ENCODE measurements around the gene MUC13.
"Not testable (repeated sequence)": the region's sequence is repeated elsewhere in the genome, so short reads cannot be mapped to it uniquely, and the experiment has no call there.

The MUC13 gene, protein sequence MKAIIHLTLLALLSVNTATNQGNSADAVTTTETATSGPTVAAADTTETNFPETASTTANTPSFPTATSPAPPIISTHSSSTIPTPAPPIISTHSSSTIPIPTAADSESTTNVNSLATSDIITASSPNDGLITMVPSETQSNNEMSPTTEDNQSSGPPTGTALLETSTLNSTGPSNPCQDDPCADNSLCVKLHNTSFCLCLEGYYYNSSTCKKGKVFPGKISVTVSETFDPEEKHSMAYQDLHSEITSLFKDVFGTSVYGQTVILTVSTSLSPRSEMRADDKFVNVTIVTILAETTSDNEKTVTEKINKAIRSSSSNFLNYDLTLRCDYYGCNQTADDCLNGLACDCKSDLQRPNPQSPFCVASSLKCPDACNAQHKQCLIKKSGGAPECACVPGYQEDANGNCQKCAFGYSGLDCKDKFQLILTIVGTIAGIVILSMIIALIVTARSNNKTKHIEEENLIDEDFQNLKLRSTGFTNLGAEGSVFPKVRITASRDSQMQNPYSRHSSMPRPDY

GRCh38 chr3:124934577-124934976, at the start of gene MUC13:
Gene MUC13 (minus strand): TSS chr3:124934751. CDS start chr3:124934712, 39 bp downstream.
- DNase-seq (ENCODE audit: low spot score): no peak

- no peak for DNase-seq (ENCODE audit: low spot score)
These were observed 48.3 kb upstream of the MUC13 start for GRCh38 chr3:124982855-124983254.

DNA sequence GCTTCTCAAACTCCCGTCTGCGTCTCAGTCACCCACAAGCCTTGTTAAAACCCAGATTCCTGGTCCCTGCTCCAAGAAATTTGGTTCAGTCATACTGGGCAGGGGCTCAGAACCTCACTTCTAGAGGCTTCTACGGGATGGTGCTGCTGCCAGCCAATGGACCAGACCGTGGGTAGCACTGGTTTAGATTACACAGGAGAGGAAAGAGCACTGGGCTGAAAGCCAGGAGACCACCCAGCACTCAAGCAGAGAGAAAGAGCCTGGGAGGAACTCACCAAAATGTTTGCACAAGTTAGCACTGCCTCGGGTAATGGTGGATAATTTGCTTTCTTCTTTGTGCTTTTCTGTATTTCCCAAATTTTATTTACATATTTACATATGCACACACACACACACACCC, 46.9 kb upstream of the MUC13 start:
- no peak for DNase-seq (ENCODE audit: low spot score)

DNA sequence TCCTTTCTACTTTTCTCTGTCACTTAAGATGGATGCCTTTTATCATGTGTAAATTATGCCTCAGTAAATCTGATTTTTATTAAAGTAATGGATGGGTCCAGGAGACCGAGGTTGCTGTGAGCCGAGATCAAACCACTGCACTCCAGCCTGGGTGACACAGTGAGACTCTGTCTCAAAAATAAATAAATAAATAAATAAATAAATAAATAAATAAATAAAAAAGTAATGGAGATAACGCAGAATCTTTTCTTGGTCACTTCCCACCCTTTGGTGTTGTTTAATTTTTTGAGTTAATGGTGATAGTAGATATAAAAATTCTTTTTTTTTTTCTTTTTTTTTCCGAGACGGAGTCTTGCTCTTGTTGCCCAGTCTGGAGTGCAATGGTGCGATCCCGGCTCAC, 44.1 kb upstream of the MUC13 start:
- DNase-seq (ENCODE audit: low spot score): no peak

- no peak for DNase-seq (ENCODE audit: low spot score)
These were observed 41.8 kb upstream of the MUC13 start for GRCh38 chr3:124976383-124976782.

DNA sequence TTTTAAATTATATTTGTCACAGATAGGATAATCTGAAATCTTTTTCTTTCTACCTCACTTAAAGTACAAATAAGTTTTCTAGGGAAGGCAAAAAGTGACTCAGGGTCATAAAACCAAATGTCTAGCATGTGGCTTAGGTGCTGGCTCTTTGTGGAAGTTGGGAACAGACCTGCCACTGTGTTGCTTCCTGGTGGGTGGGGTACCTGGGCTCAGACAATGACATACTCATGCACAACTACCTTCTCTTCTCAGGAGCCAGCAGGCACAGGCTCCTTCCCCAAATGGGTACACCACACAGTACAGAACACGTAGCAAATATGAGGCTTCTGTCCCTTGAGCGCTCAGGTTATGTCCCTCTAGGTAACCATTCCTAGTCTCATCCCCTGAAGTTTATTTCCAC, 40.1 kb upstream of the MUC13 start:
- DNase-seq (ENCODE audit: low spot score): no peak

DNA sequence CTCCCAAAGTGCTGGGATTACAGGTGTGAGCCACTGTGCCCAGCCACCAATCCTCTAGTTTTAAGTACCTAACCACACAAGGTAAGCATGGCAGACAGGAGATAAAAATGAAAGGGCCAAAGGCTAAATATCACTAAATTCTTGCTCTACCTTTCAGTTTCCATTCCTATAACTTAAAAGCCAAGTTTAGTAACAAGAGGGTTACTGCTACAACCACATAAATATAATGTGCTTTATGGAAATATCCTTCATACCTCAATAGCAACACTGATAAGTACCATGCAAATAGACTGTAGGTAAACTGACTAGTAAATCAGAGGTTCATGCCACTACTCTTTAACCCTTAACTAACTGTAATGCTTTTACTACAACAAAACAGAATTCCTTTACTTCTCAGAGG, 38.7 kb upstream of the MUC13 start:
- no peak for DNase-seq (ENCODE audit: low spot score)

DNA sequence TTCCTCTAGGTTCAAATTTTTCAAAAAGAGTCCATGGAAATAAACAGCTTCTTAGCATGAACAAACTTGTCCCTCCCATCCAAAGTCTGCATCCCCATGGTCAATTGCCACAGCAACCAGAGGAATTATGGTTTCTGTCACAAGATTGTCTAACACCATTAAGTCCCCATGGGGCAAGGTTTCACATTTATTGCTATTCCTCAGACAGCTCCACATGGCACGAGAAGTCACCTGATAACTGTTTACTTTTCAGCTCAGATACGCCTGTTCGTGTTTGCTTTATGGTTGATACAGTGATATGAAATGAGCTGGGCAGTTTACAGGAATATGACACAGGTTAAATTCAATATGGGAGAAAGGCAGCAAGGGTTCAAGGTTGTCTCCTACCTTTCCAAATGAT, 37.9 kb upstream of the MUC13 start:
- no peak for DNase-seq (ENCODE audit: low spot score)

- DNase-seq (ENCODE audit: low spot score): no peak
These were observed 35.6 kb upstream of the MUC13 start for GRCh38 chr3:124969963-124970722.

- no peak for DNase-seq (ENCODE audit: low spot score)
These were observed 34.6 kb upstream of the MUC13 start for GRCh38 chr3:124969190-124969589.

- no peak for DNase-seq (ENCODE audit: low spot score)
These were observed 33.4 kb upstream of the MUC13 start for GRCh38 chr3:124967964-124968363.

DNA sequence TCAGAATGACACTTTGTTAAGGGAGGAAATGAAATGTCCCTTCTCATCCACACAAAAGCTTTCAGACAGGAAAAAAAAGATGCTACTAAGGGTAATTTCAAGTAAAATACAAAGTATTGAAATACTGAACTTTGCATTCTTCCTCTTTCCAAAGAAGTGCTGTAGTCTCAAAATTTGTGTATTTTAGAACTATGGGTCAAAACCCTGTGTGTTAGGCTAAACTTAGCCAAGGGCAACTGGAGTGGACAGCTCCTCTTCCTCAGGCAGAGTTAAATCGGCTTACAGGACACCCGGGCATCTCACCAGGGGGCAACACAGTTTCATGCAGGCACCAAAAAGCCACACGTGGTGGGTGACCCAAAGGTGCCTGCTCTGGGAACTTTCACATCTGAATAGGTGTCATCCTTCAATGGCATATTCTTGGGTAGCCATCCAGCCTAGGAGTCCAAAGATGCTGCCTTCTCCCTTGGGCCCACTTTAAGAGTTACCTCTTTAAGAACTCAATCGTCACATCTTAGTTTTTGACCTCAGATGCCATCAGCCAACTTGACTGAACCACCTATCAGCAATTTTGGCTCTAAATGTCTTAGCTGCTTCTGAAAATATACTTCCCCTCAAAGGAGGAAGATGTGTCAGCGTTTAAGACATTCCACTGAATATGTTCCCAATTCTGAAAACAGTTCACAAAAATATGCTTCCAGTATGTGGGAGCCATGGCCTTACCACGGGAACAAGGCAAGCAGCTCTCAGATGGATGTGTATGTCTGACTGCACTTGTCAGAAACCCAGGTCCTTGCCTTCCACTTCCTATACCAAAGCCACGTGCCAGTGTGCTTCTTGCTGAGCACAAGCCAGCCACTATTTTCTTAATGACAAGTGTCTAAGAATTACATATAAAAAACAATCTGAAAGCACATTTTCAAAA, 32.2 kb upstream of the MUC13 start:
- DNase-seq (ENCODE audit: low spot score): no peak

DNA sequence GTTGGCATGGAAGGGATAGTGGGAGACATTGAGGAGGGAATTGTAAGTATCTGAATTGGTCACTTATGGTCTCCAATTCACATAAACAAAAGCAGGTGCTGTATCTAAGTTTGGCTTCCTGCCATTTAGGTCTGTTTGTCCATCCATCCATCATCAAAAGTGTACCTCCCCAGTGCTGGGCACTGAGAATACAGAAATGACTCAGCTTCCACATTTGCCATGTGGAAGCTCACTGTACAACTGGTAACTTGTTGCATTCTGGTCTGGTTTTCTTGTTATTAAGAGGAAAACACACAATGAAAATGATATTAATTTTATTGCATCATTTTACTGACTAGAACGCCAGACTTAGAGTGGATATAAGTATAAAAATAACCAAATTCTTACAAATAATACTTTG, 30.9 kb upstream of the MUC13 start:
- DNase-seq (ENCODE audit: low spot score): no peak

- no peak for DNase-seq (ENCODE audit: low spot score)
These were observed 29.8 kb upstream of the MUC13 start for GRCh38 chr3:124964387-124964786.

GRCh38 chr3:124963755-124964154, 29.2 kb upstream of the MUC13 start:
- no peak for DNase-seq (ENCODE audit: low spot score)

DNA sequence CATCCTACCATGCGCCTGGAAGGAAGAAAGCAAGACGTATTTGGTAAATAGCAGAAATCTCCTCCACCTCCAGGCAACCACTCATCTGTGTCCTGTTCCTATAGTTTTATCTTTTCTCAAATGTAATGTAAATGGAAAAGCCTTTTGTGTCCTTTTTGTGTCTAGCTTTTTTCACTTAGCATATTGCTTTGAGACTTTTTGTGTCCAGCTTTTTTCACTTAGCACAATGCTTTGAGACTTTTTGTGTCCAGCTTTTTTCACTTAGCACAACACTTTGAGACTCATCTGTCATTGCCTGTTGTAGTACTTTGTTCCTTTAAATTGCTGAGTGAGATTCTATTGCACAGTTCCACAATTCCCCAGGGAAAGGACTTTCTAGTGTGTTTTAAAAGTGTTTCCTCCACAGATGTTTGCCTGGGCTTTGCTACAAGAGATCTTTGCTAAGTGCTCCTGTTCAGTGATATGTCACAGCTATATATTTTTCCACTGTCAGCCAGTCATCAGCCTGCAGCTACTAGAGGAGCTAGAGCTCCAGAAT, 27.9 kb upstream of the MUC13 start:
- DNase-seq (ENCODE audit: low spot score): peak; percentile 19

DNA sequence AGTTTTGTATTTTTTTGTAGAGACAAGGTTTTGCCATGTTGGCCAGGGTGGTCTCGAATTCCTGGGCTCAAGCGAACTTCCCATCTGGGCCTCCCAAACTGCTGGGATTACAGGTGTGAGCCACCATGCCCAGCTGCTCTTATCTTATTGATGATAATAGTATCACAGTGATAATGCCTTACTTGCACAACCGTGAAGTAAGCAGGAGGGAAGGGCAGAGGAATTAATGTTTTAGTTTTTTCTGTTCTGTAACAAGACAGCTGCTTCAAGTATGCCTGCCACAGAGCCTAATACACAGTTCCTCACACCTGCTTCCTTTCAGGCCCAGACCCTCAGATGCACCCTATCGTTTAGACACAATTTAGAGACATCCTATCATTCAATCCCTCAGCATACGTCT, 26.1 kb upstream of the MUC13 start:
- no peak for DNase-seq (ENCODE audit: low spot score)

- DNase-seq (ENCODE audit: low spot score): no peak
These were observed 25.6 kb upstream of the MUC13 start for GRCh38 chr3:124960105-124960504.

DNA sequence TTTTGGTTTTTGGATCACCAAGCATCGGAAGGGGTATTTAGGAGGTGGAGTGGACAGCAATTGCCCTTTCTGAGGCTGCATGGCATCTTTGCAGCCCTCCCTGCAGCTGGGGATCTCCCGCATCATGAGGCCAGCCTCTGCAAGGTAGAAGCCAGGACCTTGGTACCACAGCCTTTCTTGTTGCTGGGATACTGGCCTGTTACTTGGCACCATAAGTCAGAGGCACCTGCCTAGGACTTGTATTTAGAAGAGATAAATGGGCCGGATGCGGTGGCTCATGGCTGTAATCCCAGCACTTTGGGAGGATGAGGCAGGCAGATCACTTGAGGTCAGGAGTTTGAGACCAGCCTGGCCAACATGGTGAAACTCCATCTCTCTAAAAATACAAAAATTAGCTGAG, 23.4 kb upstream of the MUC13 start:
- DNase-seq (ENCODE audit: low spot score): not testable (repeated sequence)

DNA sequence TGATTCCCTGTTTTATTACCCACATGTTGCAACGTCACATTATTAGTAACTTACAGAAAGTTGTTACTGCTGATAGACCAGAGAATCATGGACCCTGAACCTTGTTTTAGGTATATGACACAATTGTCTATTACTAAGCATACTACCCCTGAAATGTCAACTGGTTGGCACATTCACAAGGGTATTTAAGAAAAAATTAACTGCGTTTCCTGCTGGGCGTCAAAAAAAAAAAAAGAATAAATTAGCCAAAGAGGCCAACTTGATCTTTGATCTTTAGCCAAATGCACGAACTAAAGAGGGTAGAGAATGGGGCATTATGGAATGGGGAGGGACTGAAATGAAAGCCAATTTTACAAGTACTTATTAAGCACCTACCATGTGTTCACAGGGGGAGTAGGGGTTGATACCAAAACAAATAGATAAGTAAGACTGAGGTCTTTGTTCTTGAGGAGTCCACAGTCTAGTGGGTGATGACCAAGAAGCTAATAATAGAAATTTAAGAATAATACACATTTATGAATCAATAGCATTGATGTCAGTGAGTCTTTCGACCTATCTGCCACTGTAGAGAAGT, 17.8 kb upstream of the MUC13 start:
- DNase-seq (ENCODE audit: low spot score): no peak

DNA sequence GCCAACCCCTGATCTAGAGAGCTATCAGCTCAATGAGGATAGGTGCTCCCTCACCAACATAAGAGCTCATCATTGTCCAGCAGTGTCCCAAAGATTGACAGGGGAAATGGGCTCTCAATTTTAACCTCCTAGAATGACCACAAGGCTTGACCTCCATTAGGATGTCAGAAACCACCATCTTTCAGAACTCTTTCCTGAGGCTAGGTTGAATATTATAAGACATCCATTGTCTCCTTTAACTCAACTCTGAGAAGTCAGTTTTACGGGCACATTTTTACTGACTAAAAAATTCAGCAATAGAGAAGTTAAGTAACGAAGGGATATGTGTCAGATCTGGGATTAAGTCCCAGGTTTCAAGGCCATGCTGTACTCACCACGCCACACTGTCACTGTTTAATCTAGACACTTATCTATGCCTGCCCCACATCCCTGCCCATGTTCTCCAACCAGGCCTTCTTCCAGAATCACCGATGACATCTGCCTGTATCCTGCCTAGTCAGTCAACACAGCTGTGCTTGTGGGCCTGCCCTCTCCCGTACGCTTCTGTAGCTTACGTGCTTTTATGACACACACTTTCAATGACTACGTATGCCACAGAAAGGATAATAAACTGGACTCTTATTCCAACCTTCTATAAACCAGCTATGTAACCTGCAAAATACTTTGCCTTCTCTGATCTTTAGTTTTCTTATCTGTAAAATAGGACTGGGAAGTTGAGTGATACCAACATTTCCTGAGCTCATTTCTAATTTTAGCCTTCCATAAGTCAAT, 17.1 kb upstream of the MUC13 start:
- no peak for DNase-seq (ENCODE audit: low spot score)

Measured in AG08395 (cell line).